ENCODE measurements around the gene RRP1B. TPM values are rescaled to one million over a fixed set of nuclear protein-coding genes. Genes with fewer than 3 reads are reported as not detected.

Gene RRP1B
- total RNA-seq, 2 donors from 2014 or later, result 10.5 to 16.0 TPM

DNA sequence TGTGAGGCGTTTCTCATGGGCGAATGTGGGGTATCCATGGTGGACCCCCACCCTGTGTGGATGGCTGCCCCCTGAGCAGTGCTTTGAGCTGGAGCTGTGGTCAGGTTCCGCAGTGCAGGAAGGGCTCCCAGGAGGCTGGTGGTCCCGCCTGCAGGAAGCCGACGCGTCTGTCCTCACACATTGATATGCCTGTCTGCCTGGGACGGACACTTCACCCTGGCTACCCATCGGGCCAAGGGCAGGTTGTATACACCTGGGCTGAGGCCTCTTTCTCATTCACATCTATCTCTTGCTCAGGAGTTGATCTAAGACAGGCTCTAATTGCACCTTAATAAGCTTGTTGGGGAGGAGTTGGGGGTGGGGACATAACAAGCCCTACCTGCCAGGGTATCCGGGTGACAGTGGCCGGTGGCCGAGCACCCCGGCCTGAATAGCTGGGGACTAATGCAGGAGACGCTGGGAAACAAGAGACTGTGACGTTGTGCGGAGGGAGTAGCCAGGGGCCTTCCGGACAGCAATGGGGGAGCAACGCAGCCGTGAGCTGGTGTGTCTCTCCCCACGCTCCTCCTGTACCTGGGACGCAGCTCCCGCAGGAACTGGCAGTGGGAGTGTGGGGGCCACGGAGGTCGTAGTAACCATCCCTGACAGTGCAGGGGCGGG lies 81.3 kb downstream of the RRP1B start:
- DNase-seq (ENCODE audit: low spot score), result no peak
- H3K27me3 ChIP-seq, result no peaks in the 10 kb centered on the region
- TF ChIP-seq, protein P1, sequence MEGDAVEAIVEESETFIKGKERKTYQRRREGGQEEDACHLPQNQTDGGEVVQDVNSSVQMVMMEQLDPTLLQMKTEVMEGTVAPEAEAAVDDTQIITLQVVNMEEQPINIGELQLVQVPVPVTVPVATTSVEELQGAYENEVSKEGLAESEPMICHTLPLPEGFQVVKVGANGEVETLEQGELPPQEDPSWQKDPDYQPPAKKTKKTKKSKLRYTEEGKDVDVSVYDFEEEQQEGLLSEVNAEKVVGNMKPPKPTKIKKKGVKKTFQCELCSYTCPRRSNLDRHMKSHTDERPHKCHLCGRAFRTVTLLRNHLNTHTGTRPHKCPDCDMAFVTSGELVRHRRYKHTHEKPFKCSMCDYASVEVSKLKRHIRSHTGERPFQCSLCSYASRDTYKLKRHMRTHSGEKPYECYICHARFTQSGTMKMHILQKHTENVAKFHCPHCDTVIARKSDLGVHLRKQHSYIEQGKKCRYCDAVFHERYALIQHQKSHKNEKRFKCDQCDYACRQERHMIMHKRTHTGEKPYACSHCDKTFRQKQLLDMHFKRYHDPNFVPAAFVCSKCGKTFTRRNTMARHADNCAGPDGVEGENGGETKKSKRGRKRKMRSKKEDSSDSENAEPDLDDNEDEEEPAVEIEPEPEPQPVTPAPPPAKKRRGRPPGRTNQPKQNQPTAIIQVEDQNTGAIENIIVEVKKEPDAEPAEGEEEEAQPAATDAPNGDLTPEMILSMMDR (IDR thresholded peaks at IDR 0.05), result no peak
- no peak overlapping the region for H3K4me3 ChIP-seq
- no peaks in the 10 kb centered on the region for H3K9me3 ChIP-seq
- peak overlapping the region; percentile 19 to 62 for H3K27ac ChIP-seq
- H3K36me3 ChIP-seq, result peaks cover 28% of the 10 kb centered on the region
- H3K4me1 ChIP-seq, result peaks cover 0 to 4% of the 10 kb centered on the region in 2 donors

DNA sequence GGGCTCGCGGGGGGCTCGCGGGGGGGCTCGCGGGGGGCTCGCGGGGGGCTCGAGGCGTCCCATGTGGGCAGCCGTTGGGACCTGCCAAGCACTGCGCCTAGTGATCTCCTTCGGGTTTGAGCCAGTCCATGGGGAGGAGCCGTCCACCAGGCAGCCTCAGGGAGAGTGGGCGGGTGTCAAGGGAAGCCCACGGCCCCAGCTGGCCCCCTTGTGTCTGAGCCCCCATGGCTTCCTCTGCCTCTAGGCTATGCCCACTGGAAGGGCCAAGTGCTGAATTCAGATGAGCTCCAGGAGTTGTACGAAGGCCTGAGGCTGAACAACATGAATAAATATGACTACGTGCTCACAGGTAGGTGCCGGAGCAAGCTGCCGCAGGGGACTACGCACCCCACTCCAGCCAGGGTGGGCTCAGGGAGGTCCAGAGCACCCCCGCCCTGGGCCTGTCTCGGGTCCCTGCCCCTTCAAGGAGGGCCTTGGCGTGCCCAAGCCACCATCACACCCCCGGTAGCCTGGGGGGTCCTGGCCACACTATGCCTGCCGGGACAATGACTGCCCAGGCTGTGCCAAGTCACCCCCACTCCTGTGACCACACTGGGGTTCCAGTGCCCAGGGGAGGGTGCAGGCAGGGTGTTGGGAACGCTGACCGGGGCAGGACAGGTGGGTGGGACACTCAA lies 82.2 kb downstream of the RRP1B start:
- no peaks in the 10 kb centered on the region for H3K27me3 ChIP-seq
- DNase-seq (ENCODE audit: low spot score), result no peak
- H3K4me1 ChIP-seq, result peaks cover 0 to 4% of the 10 kb centered on the region in 2 donors
- no peaks in the 10 kb centered on the region for H3K9me3 ChIP-seq
- peaks cover 38% of the 10 kb centered on the region for H3K36me3 ChIP-seq
- H3K4me3 ChIP-seq, result no peak overlapping the region
- H3K27ac ChIP-seq, result no peak overlapping the region
- TF ChIP-seq, protein P1 (IDR thresholded peaks at IDR 0.05), result no peak

DNA sequence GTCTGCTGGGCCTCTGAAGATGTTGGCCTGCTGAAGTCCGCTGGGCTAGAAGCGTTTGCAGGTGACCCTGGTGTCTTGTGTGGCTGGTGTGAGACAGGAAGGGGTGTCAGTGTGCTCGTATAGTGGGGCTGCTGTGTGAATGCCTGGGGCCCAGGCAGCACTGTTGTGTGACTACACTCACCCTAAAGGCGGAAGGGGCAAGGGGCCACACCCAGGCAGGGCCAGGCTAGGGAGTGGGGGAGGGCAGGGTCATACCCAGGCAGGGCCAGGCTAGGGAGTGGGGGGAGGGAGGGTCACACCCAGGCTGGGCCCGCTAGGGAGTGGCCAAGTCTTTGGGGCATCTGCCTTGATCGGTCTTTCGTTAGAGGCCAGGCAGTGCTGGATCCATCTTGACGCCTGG lies 84.6 kb downstream of the RRP1B start:
- Histone ChIP-seq H3K36me3 (peaks cover 56% of the 10 kb centered on the region), H3K27ac (no peak overlapping the region), H3K27me3 (no peaks in the 10 kb centered on the region), H3K4me1 (peaks cover 0 to 4% of the 10 kb centered on the region in 2 donors), H3K4me3 (no peak overlapping the region), H3K9me3 (no peaks in the 10 kb centered on the region)
- TF ChIP-seq, protein P1 (IDR thresholded peaks at IDR 0.05), result no peak
- no peak for DNase-seq (ENCODE audit: low spot score)

DNA sequence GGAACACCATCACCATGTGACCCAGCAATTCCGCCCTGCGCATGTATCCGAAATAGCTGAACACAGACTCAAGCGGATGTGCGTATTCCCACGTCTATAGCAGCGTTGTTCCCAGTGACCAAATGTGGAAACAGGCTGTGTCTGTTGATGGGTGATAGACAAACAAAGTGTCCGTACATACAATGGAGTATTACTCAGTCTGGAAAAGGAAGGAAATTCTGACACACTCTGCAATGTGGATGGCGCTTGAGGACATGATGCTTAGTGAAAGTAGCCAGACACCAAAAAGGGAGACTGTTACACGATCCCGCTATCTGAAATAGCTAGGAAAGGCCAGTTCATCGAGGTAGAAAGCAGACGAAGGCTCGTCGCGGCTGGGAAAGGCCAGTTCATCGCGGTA lies 85.4 kb downstream of the RRP1B start:
- Histone ChIP-seq H3K4me1 (peaks cover 0 to 4% of the 10 kb centered on the region in 2 donors), H3K36me3 (peaks cover 64% of the 10 kb centered on the region), H3K27me3 (no peaks in the 10 kb centered on the region), H3K27ac (no peak overlapping the region), H3K4me3 (no peak overlapping the region), H3K9me3 (no peaks in the 10 kb centered on the region)
- DNase-seq (ENCODE audit: low spot score), result no peak
- TF ChIP-seq, protein P1 (IDR thresholded peaks at IDR 0.05), result no peak

Small RNA genes lying within 50 kb of the gene (microRNA-seq; reads per million reads assigned to microRNA genes)
- gene MIR6070 (ENCODE audit: borderline number of aligned reads in 2 of 2, borderline replicate concordance in 1 of 2), result 0 reads per million in 2 donors

Other genes with a start within 250 kb of the RRP1B start
- 10 to 100 TPM in 1 of 2 donors, 1 to 10 TPM in 1; 3.9 to 33.5 TPM for gene SIK1, start 232.4 kb upstream of the RRP1B start, total RNA-seq
- under 1 TPM; 0.44 to 0.67 TPM for gene HSF2BP, start 72 bp upstream of the RRP1B start, total RNA-seq
- gene PDXK, start 59.6 kb downstream of the RRP1B start, total RNA-seq, result 10 to 100 TPM; 29.1 to 45.7 TPM
- gene CSTB, start 116.7 kb downstream of the RRP1B start, total RNA-seq, result 1 to 10 TPM; 8.3 to 8.4 TPM
- 1 to 10 TPM; 5.7 to 10.0 TPM for gene RRP1, start 130.0 kb downstream of the RRP1B start, total RNA-seq
- 10 to 100 TPM; 41.3 to 42.5 TPM for gene AGPAT3, start 205.7 kb downstream of the RRP1B start, total RNA-seq